HepG2 (cell line): ENCODE measurements around the gene CADM3. TPM values are rescaled to one million over a fixed set of nuclear protein-coding genes. Genes with fewer than 3 reads are reported as not detected.

ENCODE experiments used
- ATF5 ChIP-seq: sonication (generic); formaldehyde crosslinking; IDR thresholded peaks from 2 replicates; pipeline ENCODE4 v1.4.0; 2020; ENCODE audit warnings: mild to moderate bottlenecking, low read depth, missing genetic modification reagents
- ATM ChIP-seq: fragments of 450-650 bp; IDR thresholded peaks from 2 replicates; pipeline ENCODE4 v1.7.1; 2017; ENCODE audit warnings: mild to moderate bottlenecking, borderline replicate concordance
- CBX2 ChIP-seq, 2 experiments: fragments of 200-600 bp in 1 of 2; sonication (generic); formaldehyde crosslinking in 1 of 2; IDR thresholded peaks; 2 replicates each; pipeline versions ENCODE4 v1.7.0 to v1.8.1; 2018 to 2022; ENCODE audit warnings: low read depth in 2 of 2, low read length in 1 of 2, mild to moderate bottlenecking in 1 of 2, missing genetic modification reagents in 1 of 2
- CENPBD1 ChIP-seq: sonication (generic); formaldehyde crosslinking; IDR thresholded peaks from 2 replicates; pipeline ENCODE4 v1.8.0; 2022; ENCODE audit warnings: missing genetic modification reagents, low read depth, mild to moderate bottlenecking, borderline replicate concordance
- E2F5 ChIP-seq: sonication (generic); formaldehyde crosslinking; conservative IDR thresholded peaks from 2 replicates; pipeline ENCODE4 v1.4.0; 2020; ENCODE audit warnings: missing genetic modification reagents
- ESRRA ChIP-seq: sonication (generic); formaldehyde crosslinking; IDR thresholded peaks from 2 replicates; pipeline ENCODE4 v1.5.1; 2020; ENCODE audit warnings: mild to moderate bottlenecking, low read depth, missing genetic modification reagents
- HINFP ChIP-seq: sonication (generic); formaldehyde crosslinking; IDR thresholded peaks from 2 replicates; pipeline ENCODE4 v1.4.0; 2020; ENCODE audit warnings: low read depth, mild to moderate bottlenecking, missing genetic modification reagents
- HOXD1 ChIP-seq: sonication (generic); formaldehyde crosslinking; IDR thresholded peaks from 2 replicates; pipeline ENCODE4 v1.5.0; 2020; ENCODE audit warnings: missing genetic modification reagents
- NR2C2 ChIP-seq: sonication (generic); formaldehyde crosslinking; IDR thresholded peaks from 2 replicates; pipeline ENCODE4 v1.4.0; 2020; ENCODE audit warnings: missing genetic modification reagents, mild to moderate bottlenecking, moderate library complexity, borderline replicate concordance
- ZNF18 ChIP-seq: sonication (generic); formaldehyde crosslinking; IDR thresholded peaks from 2 replicates; pipeline ENCODE4 v1.8.0; 2022; ENCODE audit warnings: mild to moderate bottlenecking, missing genetic modification reagents; ENCODE audit not compliant: insufficient replicate concordance
- ZNF180 ChIP-seq: sonication (generic); formaldehyde crosslinking; IDR thresholded peaks from 2 replicates; pipeline ENCODE4 v1.4.0; 2020; ENCODE audit warnings: low read depth, missing genetic modification reagents, borderline replicate concordance
- ZNF225 ChIP-seq: sonication (generic); formaldehyde crosslinking; IDR thresholded peaks from 2 replicates; pipeline ENCODE4 v1.4.0; 2020; ENCODE audit warnings: mild to moderate bottlenecking, missing genetic modification reagents
- ZNF280B ChIP-seq: sonication (generic); formaldehyde crosslinking; IDR thresholded peaks from 2 replicates; pipeline ENCODE4 v1.5.0; 2020; ENCODE audit warnings: missing genetic modification reagents, mild to moderate bottlenecking, borderline replicate concordance
- ZNF441 ChIP-seq: sonication (generic); formaldehyde crosslinking; IDR thresholded peaks from 2 replicates; pipeline ENCODE4 v1.7.0; 2021; ENCODE audit warnings: missing genetic modification reagents, borderline replicate concordance
- ZNF451 ChIP-seq: sonication (generic); formaldehyde crosslinking; IDR thresholded peaks from 2 replicates; pipeline ENCODE4 v1.5.0; 2020; ENCODE audit warnings: mild to moderate bottlenecking, missing genetic modification reagents
- ZNF597 ChIP-seq: sonication (generic); formaldehyde crosslinking; IDR thresholded peaks from 2 replicates; pipeline ENCODE4 v1.5.0; 2020; ENCODE audit warnings: missing genetic modification reagents
- ZNF644 ChIP-seq: IDR thresholded peaks from 2 replicates; pipeline ENCODE4 v1.6.1; 2016; ENCODE audit warnings: low read depth
- ZNF784 ChIP-seq: sonication (generic); formaldehyde crosslinking; IDR thresholded peaks from 2 replicates; pipeline ENCODE4 v1.5.1; 2020; ENCODE audit warnings: missing genetic modification reagents, mild to moderate bottlenecking, borderline replicate concordance
- ZSCAN31 ChIP-seq: sonication (generic); formaldehyde crosslinking; IDR thresholded peaks from 2 replicates; pipeline ENCODE4 v1.5.0; 2020; ENCODE audit warnings: low read depth, mild to moderate bottlenecking, missing genetic modification reagents
- polyA plus RNA-seq, 8 experiments: library from polyadenylated mRNA; depleted of rRNA in 3 of 8; stranded (reverse) in 7 of 8; unstranded in 1 of 8; fragments of >200 nt; fragmentation: Illumina TruSeq in 4 of 8; extraction: Trizol in 4 of 8; gene quantifications; 2 replicates each; pipeline versions ENCODE4 v1.2.1 to v1.2.3, GENCODE V29; 2011 to 2016; ENCODE audit warnings: low read depth in 4 of 8, missing spikeins in 1 of 8, mixed read lengths in 1 of 8; ENCODE audit not compliant: insufficient read depth in 1 of 8
- total RNA-seq, 5 experiments: library from RNA; depleted of rRNA; stranded (reverse); fragments of >200 nt; fragmentation: Illumina TruSeq; extraction: Trizol; gene quantifications; 2 replicates each; pipeline ENCODE4 v1.2.3, GENCODE V29; 2016; ENCODE audit warnings: low read depth in 1 of 5

The CADM3 gene
- total and polyA plus RNA-seq, 2 of the 13 experiments (the other 11 are each of a cell fraction or from before 2014, with no cell fraction given): not detected

GRCh38 chr1:159177272-159177907, 6.0 kb downstream of the CADM3 start (continued):
- TF ChIP-seq ZNF18 (CRISPR knock-in tag) (peak; percentile 88), ZNF597 (no peak), HINFP (no peak; the same call in 1 of the 2 replicates), HOXD1 (peak; percentile 82), ZNF280B (no peak), ZSCAN31 (CRISPR knock-in tag) (no peak), ATM (no peak), ZNF451 (CRISPR knock-in tag) (0 out of 2 replicates have a peak, but pooled peaks have one; percentile 55), ZNF180 (no peak), ZNF644 (CRISPR knock-in tag) (peak; percentile 63; the same call in 1 of the 2 replicates), E2F5 (CRISPR knock-in tag) (peak; percentile 79), ZNF441 (peak; percentile 97), ZNF784 (CRISPR knock-in tag) (no peak), ATF5 (CRISPR knock-in tag) (0 out of 2 replicates have a peak, but pooled peaks have one; percentile 69), CENPBD1 (no peak), CBX2 (IDR thresholded peaks at IDR 0.05; ENCODE audit: low read depth, low read length) (no peak), CBX2 (CRISPR knock-in tag; IDR thresholded peaks at IDR 0.05; ENCODE audit: low read depth) (no peak), NR2C2 (CRISPR knock-in tag) (no peak), ZNF225 (CRISPR knock-in tag) (peak; percentile 56; the same call in 1 of the 2 replicates), ESRRA (CRISPR knock-in tag) (no peak)
